GM18867 (cell line): ENCODE results near the gene PLEKHG3.
A peak's percentile ranks its signal among the peaks of the same experiment; 100 is the strongest.
"Not testable (repeated sequence)": the region's sequence is repeated elsewhere in the genome, so short reads cannot be mapped to it uniquely, and the experiment has no call there.

ENCODE experiments used
- ATAC-seq: cut with Tn5 transposase; IDR thresholded peaks from one replicate; pipeline ENCODE4 v1.9.1; 2021; ENCODE audit warnings: mild to moderate bottlenecking, moderate library complexity; ENCODE audit not compliant: unreplicated experiment

PLEKHG3 gene

DNA sequence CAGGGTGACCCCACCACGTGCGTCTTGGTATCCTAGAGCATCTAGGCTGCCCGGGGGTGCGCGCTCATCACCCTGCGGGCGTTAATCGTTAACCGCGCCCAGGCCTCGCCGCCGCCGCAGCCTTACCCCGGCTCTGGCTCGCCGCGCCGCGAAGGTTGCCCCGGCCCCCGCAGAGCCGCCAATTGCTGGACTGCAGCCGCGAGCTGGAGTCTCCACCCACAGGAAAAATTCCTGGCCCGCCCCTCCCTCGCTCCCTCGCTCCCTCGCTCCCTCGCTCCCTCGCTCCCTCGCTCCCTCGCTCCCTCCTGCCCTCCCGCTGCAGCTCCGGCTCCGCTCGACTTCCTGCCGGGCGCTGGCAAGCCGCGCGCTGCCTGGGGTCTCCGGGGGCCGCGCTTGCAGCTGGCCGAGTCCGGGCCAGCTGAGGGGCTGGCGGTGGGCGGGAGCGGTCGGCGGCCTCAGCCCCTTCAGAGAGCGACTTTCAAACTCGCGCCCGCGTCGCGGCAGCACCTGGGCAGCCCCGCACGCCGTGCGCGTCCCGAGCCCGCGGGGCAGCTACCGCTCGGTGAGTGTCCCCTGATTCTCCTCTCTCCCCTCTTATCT, at the start of gene PLEKHG3:
Gene PLEKHG3, plus strand, starts transcription at position 282 of the 600 bp plus-strand sequence. CDS start 23,208 bp downstream, outside the sequence.
- ATAC-seq: no peak

DNA sequence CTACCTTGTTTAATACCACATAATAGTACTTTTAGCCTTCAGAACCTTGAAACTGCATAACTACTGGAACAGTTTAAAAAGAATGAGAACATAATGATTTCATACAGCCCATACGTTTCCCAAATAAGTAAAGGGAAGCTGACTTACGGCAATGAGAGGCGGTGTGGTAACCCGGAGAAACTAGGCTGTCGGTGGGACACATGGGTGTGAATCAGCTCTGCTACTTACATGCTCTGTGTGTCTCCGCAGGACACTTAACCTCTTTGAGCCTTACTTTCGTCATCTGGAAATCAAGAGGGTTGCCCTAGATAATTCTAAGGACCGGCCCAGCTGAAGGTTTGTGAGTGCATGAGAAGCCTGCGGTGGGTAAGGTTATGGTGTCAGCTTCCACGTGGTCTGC, 49.3 kb upstream of the PLEKHG3 start:
- no peak for ATAC-seq

DNA sequence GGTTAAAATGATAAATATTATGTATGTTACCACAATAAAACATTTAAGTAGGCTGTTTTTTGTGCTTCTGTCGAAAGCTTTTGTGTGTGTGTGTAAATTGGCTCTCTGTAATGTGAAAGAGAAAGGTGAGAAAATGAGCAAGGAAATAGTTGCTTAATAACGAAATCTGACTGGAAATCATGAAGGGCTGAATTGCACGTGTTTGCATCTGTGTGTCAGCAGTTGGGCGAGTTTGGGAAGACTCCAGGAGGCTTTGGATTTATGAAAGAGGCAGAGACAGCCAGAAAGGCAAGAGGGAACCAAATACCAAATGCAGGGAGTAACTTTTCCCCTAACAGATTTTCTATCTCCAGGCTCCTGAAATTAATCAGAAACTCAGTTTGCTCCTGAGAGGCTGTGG, 47.2 kb upstream of the PLEKHG3 start:
- no peak for ATAC-seq

DNA sequence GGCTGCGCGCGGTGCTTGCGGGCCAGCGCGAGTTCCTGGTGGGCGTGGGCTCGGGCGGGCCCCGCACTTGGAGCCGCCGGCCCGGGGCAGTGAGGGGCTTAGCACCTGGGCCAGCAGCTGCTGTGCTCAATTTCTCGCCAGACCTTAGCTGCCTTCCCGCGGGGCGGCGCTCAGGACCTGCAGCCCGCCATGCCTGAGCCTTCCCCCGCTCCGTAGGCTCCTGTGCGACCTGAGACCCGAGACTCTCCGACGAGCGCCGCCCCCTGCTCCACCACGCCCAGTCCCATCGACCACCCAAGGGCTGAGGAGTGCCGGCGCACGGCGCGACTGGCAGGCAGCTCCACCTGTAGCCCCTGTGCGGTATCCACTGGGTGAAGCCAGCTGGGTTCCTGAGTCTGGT, 46.0 kb upstream of the PLEKHG3 start:
- no peak for ATAC-seq

DNA sequence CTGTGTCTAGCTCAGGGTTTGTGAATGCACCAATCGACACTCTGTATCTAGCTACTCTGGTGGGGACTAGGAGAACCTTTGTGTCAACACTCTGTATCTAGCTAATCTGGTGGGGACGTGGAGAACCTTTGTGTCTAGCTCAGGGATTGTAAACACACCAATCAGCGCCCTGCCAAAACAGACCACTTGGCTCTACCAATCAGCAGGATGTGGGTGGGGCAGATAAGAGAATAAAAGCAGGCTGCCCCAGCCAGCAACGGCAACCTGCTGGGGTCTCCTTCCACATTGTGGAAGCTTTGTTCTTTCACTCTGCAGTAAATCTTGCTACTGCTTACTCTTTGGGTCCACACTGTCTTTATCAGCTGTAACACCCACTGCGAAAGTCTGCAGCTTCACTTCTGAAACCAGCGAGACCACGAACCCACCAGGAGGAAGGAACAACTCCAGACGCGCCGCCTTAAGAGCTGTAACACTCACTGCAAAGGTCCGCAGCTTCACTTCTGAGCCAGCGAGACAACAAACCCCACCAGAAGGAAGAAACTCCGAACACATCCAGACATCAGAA, 45.4 kb upstream of the PLEKHG3 start:
- not testable (repeated sequence) for ATAC-seq

DNA sequence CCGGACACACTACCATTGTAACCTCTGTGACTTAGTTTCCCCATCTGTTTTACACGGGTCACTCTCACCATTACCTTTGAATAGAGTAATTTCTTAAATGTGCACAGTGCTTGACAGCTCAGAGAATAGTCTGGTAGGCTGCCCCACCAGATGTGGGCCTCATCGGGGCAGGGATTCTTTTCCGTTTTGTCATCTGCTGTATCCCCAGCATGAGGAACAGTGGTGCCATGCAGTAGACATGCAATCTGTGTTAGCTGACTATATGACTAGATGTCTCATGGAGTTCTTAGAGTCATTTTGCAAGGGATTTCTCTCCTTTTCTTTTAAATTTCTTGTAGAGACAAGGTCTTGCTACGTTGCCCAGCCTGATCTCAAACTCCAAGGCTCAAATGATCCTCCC, 44.9 kb upstream of the PLEKHG3 start:
- ATAC-seq: no peak

DNA sequence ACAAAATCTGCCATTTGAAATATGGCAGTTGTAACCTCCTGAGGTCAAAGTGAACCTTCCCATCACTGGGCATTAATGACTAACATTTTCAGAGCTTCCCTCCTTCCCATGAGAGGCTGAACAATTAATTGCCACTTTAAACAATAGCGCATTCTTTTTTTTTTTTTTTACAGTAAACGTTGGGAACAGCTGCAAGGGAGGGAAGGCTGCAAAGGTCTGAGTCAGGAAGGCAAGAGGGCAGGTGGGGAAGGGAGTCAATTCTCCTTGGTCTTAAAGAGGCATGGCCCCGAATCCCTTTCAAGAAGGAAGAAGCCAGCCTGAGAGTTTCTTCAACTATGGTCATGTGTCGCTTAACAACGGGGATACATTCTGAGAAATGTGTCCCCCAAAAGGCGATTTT, 41.0 kb upstream of the PLEKHG3 start:
- ATAC-seq: no peak

DNA sequence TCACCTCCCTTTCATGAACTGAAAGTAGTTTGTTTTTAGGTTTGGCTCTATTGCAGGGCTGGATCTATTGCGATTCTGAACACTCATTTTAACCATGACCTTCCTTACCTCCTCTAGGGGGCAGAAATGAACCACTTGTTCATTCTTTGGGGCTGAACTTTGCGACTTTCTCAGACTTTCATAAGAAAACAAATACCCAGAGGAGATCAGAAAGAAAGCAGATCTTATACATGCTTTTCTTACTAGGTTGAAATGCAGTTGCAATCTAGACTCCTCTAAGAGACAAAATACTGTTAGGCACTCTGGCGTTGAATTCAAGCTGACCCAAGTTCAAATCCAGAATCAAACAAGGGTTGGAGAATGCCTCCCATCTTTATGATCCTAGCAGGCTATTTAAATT, 32.6 kb upstream of the PLEKHG3 start:
- ATAC-seq: peak; percentile 45

DNA sequence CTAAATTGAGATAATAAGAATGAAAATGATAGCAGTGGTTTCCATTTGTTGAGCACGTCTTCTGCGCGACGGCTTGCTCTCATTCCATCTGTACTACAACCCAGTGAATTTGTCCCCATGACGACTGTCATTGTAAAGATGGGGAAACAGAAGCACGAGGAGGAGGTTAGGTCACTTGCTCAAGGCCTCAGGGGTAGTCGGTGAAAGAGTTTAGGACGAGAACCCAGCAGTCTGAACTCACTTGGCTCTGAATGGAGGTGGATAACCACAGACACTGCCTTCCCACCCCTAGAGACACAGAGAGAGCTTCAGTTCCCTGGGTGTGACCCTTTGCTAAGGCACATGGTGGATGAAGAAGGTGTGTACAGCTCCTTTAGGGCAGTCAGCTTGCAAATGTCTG, 30.9 kb upstream of the PLEKHG3 start:
- ATAC-seq: no peak

DNA sequence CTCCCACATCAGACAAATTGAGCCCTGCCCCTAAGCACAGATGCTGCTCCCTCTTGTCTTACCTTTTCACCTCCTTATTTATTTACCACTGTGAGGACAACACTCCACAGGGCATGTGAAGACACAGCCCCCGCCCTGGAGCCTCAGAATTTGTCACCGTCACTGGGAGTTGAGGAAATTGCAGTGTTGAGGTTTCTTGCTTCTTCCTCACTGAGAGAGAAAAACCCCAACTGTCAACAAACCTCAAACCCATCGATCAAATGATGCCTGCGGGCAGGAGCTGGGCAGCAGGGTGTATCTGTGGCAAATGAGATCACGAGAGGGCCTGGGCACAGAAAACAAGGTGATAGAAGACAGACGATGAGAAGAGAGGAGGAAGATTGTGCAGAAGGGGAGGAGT, 30.5 kb upstream of the PLEKHG3 start:
- ATAC-seq: peak; percentile 47

DNA sequence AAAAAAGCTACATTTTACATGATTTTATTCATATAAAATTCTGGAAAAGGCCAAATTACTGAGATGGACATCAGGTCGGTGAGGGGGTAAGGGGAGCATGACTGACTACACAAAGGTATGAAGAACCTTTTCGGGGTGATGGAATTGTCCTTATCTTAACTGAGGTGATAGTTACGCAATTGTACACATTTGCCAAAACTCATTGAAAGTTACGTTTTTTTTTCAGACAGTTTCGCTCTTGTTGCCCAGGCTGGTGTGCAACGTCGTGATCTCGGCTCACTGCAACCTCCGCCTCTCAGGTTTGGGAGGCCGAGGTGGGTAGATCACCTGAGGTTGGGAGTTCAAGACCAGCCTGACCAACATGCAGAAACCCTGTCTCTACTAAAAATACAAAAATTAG, 29.4 kb upstream of the PLEKHG3 start:
- ATAC-seq: no peak

DNA sequence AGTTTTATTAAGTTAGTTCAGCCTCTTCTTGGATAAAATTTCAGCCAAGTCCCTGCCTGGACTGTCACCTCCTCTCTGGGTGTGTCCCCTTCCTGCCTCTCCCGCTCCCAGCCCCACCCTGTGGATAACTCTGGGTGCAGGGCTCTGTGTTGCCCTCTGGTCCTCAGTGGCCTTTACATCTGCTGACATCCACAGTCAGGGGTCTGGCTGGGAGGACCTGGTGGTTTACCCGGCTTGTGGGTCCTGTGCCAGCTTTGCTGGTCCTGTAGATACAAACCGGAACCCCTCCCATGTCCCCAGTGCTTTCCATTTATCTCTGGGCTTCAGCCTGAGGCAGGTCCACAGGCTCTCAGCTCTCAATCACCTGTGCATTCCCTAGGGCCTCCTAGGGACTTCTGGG, 28.9 kb upstream of the PLEKHG3 start:
- ATAC-seq: no peak

DNA sequence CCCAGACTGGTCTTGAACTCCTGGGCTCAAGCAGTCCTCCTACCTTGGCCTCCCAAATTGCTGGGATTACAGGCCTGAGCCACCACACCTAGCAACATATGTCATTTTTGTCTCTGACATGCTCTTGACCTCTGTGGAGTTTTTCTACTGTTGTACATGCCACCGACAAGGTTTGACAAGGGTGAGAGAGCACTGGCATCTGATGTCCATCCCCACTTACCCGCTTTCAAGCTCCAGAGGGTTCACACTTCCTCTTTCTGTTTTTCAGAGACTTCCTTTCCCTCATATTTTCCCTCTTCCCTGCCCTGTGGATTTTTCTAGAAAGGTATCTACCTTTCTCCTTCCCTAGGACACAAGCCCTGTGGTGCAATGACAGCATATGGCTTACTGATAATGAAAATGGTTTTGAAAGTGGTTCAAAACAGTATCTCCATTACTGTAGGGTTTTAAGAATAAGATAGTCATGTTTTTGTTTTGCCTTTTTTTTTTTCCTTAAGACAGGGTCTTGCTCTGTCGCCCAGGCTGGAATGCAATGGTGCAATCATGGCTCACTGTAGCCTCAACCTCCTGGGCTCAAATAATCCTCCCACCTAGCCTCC, 27.7 kb upstream of the PLEKHG3 start:
- no peak for ATAC-seq

DNA sequence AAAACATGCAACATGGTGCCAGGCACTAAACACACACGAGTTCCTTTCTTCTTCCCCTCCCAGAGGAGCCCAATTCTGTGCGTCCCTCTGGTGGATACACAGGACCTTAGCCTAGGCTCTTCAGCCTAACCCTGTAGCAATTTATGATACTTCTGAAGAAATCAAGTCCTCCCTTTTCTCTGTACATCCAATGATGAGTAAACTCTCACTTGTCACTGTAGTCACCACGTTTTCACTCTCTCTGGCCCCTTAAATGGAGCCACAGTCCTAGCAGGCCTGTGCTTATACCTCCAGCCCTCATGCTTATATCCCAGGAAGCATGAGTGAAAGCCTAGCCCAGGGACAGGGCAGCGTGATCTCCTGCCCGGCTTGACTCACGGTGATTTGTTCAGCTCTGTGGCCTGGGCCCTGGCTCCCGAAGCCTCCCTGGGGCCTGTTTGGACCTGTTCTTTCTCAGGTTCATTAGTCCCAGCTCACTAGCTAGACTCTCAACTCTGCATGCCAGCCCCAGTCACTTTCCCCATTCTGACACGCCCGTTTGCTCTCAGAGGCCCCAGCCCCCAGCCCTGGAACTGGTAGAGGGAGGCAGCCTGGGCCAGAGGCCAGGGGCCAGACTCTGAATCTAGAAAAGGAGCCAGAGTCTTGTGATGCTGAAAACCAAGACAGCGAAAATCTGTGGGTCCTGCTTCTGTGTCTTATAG, 24.1 kb upstream of the PLEKHG3 start:
- no peak for ATAC-seq

DNA sequence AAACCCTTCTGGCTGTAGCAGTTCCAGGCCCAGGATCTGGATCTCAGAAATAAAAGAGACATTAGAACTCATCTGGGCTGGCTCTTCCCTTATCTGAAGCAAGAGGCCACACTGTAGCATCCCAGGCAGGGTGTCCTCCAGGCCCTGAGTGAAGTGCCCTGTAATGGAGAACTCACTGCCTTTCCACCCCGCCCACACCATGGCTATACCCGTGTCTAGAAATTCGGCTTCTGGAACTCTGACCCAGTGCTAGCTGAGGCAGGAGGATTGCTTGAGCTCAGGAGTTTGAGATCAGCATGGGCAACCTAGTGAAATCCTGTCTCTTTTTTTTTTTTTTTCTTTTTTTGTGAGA, 23.5 kb upstream of the PLEKHG3 start:
- ATAC-seq: no peak

DNA sequence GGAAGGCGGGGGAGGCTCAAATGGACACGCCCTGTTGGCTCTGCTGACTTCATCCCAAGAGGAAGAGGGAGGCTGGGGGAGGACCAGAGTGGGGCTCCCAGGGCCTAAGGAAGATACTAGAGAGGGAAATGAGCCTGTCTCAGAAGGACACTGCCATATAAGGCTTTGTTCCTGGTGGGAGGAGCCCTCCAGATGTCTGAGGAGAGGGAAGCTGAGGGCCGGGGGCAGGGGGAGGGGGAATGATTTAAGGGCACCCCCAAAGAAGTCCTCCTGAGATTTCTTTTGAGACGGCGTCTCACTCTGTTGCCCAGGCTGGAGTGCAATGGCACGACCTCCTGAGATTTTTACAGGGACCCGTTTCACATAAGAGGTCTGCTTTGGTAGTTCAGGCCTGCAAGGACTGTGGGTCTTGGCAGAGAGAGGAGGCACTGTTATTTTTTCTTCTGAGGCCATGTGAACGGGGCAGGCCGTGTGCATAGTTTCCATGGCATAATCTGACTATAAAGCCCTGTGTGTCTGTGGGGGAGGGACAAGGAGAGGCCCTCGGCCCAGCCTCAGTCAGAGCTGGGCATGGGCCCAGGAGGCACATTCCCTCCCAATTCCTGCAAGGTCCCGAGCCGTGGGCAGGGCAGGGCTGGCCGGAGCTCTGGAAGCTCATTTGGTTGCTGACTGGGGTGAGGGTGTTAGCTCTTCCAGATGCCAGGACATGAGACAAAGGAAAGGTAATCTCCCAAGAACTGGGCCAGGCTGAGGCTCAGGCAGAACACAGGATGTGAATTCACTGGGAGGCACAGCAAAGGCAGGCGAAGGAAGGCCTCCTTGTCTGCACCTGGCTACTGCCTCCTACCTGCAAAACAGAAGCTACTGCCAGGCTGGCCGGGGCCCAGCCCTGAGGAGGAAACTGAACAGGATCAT, 22.2 kb upstream of the PLEKHG3 start:
- ATAC-seq: no peak

DNA sequence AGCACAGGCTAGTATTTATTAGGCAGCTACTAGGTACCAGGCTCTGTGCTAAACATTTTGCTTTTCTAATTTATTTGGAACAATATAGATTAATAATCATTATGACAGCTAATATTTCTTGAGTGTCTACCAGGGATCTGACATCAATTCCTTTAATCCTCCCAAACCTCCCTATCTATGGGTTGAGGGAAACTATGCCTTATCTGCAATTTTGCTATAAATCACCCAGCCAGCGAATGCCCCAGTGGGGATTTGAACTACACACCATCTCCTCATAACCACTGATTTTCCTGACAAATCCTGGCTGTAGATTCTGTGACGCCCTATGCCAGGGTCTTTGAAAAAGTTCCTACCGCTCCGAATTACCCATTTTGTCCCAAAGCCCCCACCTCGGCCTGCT, 21.4 kb upstream of the PLEKHG3 start:
- no peak for ATAC-seq

DNA sequence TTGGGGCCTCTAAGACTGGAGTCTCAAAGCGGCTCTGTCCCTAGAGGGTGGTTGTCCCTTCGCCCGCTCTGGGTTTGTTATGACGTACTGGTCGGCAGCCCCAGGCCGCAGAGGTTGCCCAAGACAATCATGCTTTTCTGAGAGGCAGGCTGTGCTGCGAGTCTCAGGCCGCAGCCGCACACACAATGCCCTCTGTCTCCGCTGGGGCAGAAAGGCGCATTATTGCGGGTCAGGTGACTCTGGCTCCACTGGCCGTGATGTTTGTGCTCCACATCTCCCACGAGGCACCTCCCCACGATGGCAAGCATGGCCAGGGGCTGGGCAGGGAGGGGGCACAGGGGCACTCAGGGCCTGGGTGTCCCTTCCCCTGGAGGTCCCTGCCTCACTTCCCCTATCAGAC, 21.0 kb upstream of the PLEKHG3 start:
- ATAC-seq: no peak

DNA sequence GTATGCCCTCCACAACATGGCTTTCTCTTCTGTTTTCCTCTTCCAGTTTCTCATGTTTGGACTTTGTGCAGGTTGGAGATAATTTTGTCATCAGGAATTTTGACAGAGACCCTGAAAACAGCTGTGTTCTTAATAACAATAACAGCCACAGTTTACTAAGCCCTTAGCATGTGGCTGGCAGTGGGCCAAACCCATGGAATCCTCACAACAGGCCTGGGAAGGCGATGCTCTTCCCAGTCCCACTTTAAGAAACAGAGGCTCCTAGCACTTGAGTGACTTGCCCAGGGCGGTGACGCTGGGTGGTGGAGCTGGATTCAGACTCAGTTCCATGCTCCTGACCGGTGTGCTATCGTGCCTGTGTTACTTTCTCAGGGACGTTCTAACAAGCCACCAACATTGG, 20.1 kb upstream of the PLEKHG3 start:
- ATAC-seq: no peak

DNA sequence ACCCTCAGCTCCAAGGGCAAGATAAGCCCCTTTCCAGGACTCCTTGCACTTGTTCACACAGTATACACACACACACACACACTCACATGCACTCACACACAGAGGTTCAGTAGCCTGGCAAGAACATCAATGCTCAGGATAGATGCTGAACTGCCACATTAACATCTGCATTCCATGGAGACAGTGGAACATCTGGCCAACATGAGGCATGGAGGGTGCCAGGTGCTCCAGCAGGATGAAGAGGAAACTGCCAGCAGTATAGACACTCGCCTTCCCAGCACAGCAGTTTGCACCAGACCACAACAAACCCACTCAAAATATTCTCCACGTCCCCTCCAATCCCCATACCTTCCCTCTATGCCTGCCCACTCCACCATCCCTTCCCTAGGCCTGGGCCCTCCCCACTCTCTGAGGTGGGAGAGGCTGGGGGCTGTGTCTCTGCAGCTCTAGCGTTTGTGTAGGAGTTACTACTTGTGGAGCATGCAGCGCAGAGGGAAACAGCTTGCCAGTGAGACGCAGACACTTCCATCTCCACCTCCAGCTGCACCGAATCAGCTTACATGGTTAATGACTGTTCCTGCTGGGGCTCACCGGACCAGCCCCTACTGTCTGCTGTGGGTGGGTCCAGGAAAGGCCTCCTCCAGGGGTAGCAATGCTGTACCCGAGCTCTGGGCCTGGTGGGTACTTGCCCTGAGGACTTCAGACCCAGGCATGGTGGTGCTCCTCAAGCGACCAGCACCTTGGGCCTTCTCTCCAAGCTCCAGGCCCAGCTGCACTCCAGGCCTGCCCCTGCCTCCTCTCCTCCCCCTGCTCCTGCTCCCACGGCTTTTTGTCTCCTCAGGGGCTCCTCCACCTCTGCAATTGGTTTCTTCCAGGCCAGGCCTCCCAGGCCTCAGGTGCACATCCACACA, 18.6 kb upstream of the PLEKHG3 start:
- ATAC-seq: no peak
